OCI-LY1 (cell line): ENCODE results near the gene NEUROD6.

Source experiments
- H2AFZ ChIP-seq: fragments of 200-600 bp; sonication (generic), shearing (Covaris generic); 2 replicates; pipeline ENCODE4 v1.6.0; 2014; ENCODE audit warnings: antibody characterized with exemption, mild to moderate bottlenecking, low read length
- H3F3A ChIP-seq: fragments of 200-600 bp; sonication (generic), shearing (Covaris generic); 2 replicates; pipeline ENCODE4 v1.6.0; 2014; ENCODE audit warnings: mild to moderate bottlenecking, antibody characterized with exemption, low read length, moderate library complexity; ENCODE audit not compliant: insufficient read depth
- H3K27ac ChIP-seq: fragments of 200-600 bp; sonication (generic); 2 replicates; pipeline ENCODE4 v1.5.1; 2014; ENCODE audit warnings: low read length, mixed run types, mild to moderate bottlenecking, low read depth; ENCODE audit not compliant: poor library complexity, severe bottlenecking
- H3K27me3 ChIP-seq: fragments of 200-600 bp; sonication (generic); 2 replicates; pipeline ENCODE4 v1.6.0; 2014; ENCODE audit warnings: antibody characterized with exemption, mild to moderate bottlenecking, low read length, moderate library complexity; ENCODE audit not compliant: insufficient read depth
- H3K36me3 ChIP-seq: fragments of 200-600 bp; sonication (generic); 2 replicates; pipeline ENCODE4 v1.6.1; 2014; ENCODE audit warnings: mild to moderate bottlenecking, antibody characterized with exemption, low read length, moderate library complexity, mixed read lengths; ENCODE audit not compliant: insufficient read depth
- H3K4me1 ChIP-seq: fragments of 200-600 bp; sonication (generic); 2 replicates; pipeline ENCODE4 v1.5.1; 2014; ENCODE audit warnings: mild to moderate bottlenecking, low read length, moderate library complexity; ENCODE audit not compliant: insufficient read depth, severe bottlenecking
- H3K4me2 ChIP-seq: fragments of 200-600 bp; sonication (generic), shearing (Covaris generic); 2 replicates; pipeline ENCODE4 v1.6.1; 2014; ENCODE audit warnings: low read length
- H3K4me3 ChIP-seq: fragments of 200-600 bp; sonication (generic); 2 replicates; pipeline ENCODE4 v1.5.1; 2014; ENCODE audit warnings: low read length, low read depth, mild to moderate bottlenecking, mixed read lengths; ENCODE audit not compliant: poor library complexity, severe bottlenecking
- H3K79me2 ChIP-seq: fragments of 200-600 bp; shearing (Covaris generic); 2 replicates; pipeline ENCODE4 v1.6.1; 2016; ENCODE audit warnings: mixed run types, low read length, mixed read lengths; ENCODE audit not compliant: insufficient read depth
- H3K9ac ChIP-seq: fragments of 200-600 bp; sonication (generic), shearing (Covaris generic); 2 replicates; pipeline ENCODE4 v1.6.1; 2014; ENCODE audit warnings: mild to moderate bottlenecking, low read length, mixed read lengths
- H3K9me2 ChIP-seq: fragments of 200-600 bp; sonication (generic), shearing (Covaris generic); 2 replicates; pipeline ENCODE4 v1.6.1; 2014; ENCODE audit warnings: low read depth, mild to moderate bottlenecking, low read length, mixed read lengths
- H3K9me3 ChIP-seq: fragments of 200-600 bp; shearing (Covaris generic); 2 replicates; pipeline ENCODE4 v1.6.1; 2014; ENCODE audit warnings: low read length, mixed read lengths
- H4K20me1 ChIP-seq: fragments of 200-600 bp; sonication (generic), shearing (Covaris generic); 2 replicates; pipeline ENCODE4 v1.6.0; 2016; ENCODE audit warnings: mild to moderate bottlenecking, low read length; ENCODE audit not compliant: insufficient read depth
- EZH2 ChIP-seq: fragments of 200-600 bp; sonication (generic), shearing (Covaris generic); IDR thresholded peaks from 2 replicates; pipeline ENCODE4 v1.8.0; 2017; ENCODE audit warnings: borderline replicate concordance, mixed run types, mild to moderate bottlenecking, antibody characterized with exemption, low read length, moderate library complexity, mixed read lengths
- TF ChIP-seq, protein P1 (sequence below): fragments of 200-600 bp; sonication (generic), shearing (Covaris generic); IDR thresholded peaks from 2 replicates; pipeline ENCODE4 v1.5.1; 2017; ENCODE audit warnings: mild to moderate bottlenecking, antibody characterized with exemption, low read length, moderate library complexity, mixed read lengths

NEUROD6 gene

DNA sequence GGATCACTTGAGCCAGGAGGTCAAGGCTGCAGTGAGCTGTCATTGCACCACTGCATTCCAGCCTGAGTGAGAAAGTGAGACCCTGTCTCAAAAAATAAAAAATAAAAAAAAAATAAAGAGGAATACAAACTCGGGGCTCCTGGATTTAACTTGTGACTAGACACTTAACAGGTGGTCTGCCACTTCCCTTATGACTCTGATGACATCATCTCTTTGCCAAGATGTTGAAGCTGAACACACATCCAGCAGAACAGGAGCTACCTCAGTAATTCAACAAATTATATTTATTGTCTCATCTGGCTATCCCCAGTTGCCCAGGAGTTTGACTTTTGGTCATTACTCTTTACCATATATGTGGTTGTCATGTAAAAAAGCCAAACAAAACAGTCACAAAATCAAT is 35.3 kb downstream of the NEUROD6 start:
- Histone ChIP-seq H3K27me3 (no peaks in the 10 kb centered on the region), H3K4me2 (no peak overlapping the region), H3K27ac (no peak overlapping the region), H4K20me1 (no peaks in the 10 kb centered on the region), H2AFZ (no peak overlapping the region), H3K9me3 (no peaks in the 10 kb centered on the region), H3K4me1 (no peaks in the 10 kb centered on the region), H3K79me2 (no peaks in the 10 kb centered on the region), H3K36me3 (no peaks in the 10 kb centered on the region), H3K9ac (no peak overlapping the region), H3K9me2 (no peaks in the 10 kb centered on the region), H3K4me3 (no peak overlapping the region), H3F3A (no peaks in the 10 kb centered on the region)
- TF ChIP-seq, protein P1, sequence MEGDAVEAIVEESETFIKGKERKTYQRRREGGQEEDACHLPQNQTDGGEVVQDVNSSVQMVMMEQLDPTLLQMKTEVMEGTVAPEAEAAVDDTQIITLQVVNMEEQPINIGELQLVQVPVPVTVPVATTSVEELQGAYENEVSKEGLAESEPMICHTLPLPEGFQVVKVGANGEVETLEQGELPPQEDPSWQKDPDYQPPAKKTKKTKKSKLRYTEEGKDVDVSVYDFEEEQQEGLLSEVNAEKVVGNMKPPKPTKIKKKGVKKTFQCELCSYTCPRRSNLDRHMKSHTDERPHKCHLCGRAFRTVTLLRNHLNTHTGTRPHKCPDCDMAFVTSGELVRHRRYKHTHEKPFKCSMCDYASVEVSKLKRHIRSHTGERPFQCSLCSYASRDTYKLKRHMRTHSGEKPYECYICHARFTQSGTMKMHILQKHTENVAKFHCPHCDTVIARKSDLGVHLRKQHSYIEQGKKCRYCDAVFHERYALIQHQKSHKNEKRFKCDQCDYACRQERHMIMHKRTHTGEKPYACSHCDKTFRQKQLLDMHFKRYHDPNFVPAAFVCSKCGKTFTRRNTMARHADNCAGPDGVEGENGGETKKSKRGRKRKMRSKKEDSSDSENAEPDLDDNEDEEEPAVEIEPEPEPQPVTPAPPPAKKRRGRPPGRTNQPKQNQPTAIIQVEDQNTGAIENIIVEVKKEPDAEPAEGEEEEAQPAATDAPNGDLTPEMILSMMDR: no peak
- no peak for TF ChIP-seq EZH2

DNA sequence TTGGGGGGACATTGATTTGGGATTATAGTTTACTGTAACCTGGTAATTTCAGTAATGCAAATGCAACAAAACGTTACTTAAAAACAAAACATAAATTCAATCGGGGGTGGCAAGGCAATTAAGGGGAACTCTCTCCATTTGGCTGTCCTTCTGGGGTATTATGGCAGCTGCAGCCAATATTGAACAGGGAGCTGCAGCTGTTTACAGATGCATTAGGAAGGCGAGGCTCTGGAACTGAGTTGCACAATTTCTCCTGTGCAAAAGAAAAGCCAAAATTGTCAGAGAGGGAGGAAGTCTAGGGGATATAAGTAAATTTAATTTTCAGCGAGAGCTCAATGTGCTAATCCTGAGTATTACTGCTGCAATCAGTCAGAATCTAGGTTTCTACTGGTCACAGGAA is 36.1 kb downstream of the NEUROD6 start:
- Histone ChIP-seq H3F3A (no peaks in the 10 kb centered on the region), H3K27ac (no peak overlapping the region), H3K9ac (no peak overlapping the region), H3K9me2 (no peaks in the 10 kb centered on the region), H3K79me2 (no peaks in the 10 kb centered on the region), H3K4me2 (no peak overlapping the region), H3K36me3 (no peaks in the 10 kb centered on the region), H3K4me3 (no peak overlapping the region), H3K9me3 (no peaks in the 10 kb centered on the region), H4K20me1 (no peaks in the 10 kb centered on the region; the same call in 1 of the 2 replicates), H3K4me1 (no peaks in the 10 kb centered on the region), H2AFZ (no peak overlapping the region), H3K27me3 (no peaks in the 10 kb centered on the region)
- TF ChIP-seq, protein P1: no peak
- TF ChIP-seq EZH2: no peak

DNA sequence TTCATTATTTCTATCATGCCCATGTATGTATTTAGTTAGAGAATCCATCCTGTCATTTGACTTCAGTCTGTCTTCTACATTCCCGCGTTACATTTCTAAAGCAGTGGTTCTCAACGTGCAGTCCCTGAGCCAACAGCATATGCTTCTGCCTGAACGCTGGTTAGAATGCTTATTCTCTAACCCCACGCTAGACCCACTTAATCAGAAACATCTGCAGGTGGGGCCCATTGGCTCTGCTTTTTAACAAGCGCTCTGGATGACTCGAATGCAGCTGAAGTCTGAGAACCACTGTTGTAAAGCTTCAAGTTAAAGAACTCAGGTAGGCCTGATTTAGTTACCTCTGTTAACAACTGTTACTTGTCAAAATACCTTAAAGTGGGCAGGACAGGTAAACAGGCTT is 38.2 kb downstream of the NEUROD6 start:
- Histone ChIP-seq H3K4me3 (no peak overlapping the region), H3K4me2 (no peak overlapping the region), H3F3A (no peaks in the 10 kb centered on the region), H3K9ac (no peak overlapping the region), H3K27ac (no peak overlapping the region), H3K9me3 (no peaks in the 10 kb centered on the region), H2AFZ (no peak overlapping the region), H4K20me1 (no peaks in the 10 kb centered on the region; the same call in 1 of the 2 replicates), H3K36me3 (no peaks in the 10 kb centered on the region), H3K9me2 (no peaks in the 10 kb centered on the region), H3K27me3 (no peaks in the 10 kb centered on the region), H3K4me1 (no peaks in the 10 kb centered on the region), H3K79me2 (no peaks in the 10 kb centered on the region)
- TF ChIP-seq EZH2: no peak
- TF ChIP-seq, protein P1: no peak
